ENCODE measurements around the gene RNLS. TPM values are rescaled to one million over a fixed set of nuclear protein-coding genes. Genes with fewer than 3 reads are reported as not detected.

RNLS gene
- total RNA-seq, 1 donor from 2014 or later, result 6.0 TPM

- H3K4me1 Mint-ChIP-seq (ENCODE audit: unreplicated experiment), result peaks cover 9% of the 10 kb centered on the region
These were observed 45.1 kb downstream of the RNLS start for GRCh38 chr10:88538048-88538447.

GRCh38 chr10:88537322-88537721, 45.8 kb downstream of the RNLS start:
- H3K36me3 Mint-ChIP-seq (ENCODE audit: low read depth, unreplicated experiment), result no peaks in the 10 kb centered on the region
- H3K4me3 Mint-ChIP-seq (ENCODE audit: unreplicated experiment), result no peak overlapping the region
- DNase-seq (ENCODE audit: low spot score), result no peak
- no peak overlapping the region for H3K27ac Mint-ChIP-seq (ENCODE audit: unreplicated experiment)
- TF ChIP-seq CTCF (IDR thresholded peaks at IDR 0.05; ENCODE audit: unreplicated experiment), result no peak
- H3K9me3 Mint-ChIP-seq (ENCODE audit: unreplicated experiment), result no peaks in the 10 kb centered on the region
- no peaks in the 10 kb centered on the region for H3K27me3 Mint-ChIP-seq (ENCODE audit: unreplicated experiment)
- peaks cover 7% of the 10 kb centered on the region for H3K4me1 Mint-ChIP-seq (ENCODE audit: unreplicated experiment)

More at GRCh38 chr10:88538048-88538447, 45.1 kb downstream of the RNLS start:
- no peaks in the 10 kb centered on the region for H3K36me3 Mint-ChIP-seq (ENCODE audit: low read depth, unreplicated experiment)
- H3K4me3 Mint-ChIP-seq (ENCODE audit: unreplicated experiment), result no peak overlapping the region
- no peak for DNase-seq (ENCODE audit: low spot score)
- no peak overlapping the region for H3K27ac Mint-ChIP-seq (ENCODE audit: unreplicated experiment)
- H3K9me3 Mint-ChIP-seq (ENCODE audit: unreplicated experiment), result no peaks in the 10 kb centered on the region
- TF ChIP-seq CTCF (IDR thresholded peaks at IDR 0.05; ENCODE audit: unreplicated experiment), result no peak
- H3K27me3 Mint-ChIP-seq (ENCODE audit: unreplicated experiment), result peaks cover 1% of the 10 kb centered on the region

- peaks cover 4% of the 10 kb centered on the region for H3K4me1 Mint-ChIP-seq (ENCODE audit: unreplicated experiment)
- DNase-seq (ENCODE audit: low spot score), result no peak
- H3K36me3 Mint-ChIP-seq (ENCODE audit: low read depth, unreplicated experiment), result no peaks in the 10 kb centered on the region
These were observed 46.7 kb downstream of the RNLS start for GRCh38 chr10:88536437-88536836.

GRCh38 chr10:88534072-88534665, 48.9 kb downstream of the RNLS start:
- H3K4me3 Mint-ChIP-seq (ENCODE audit: unreplicated experiment), result no peak overlapping the region
- H3K36me3 Mint-ChIP-seq (ENCODE audit: low read depth, unreplicated experiment), result no peaks in the 10 kb centered on the region
- no peaks in the 10 kb centered on the region for H3K9me3 Mint-ChIP-seq (ENCODE audit: unreplicated experiment)
- H3K27me3 Mint-ChIP-seq (ENCODE audit: unreplicated experiment), result no peaks in the 10 kb centered on the region
- no peak overlapping the region for H3K27ac Mint-ChIP-seq (ENCODE audit: unreplicated experiment)
- no peak for DNase-seq (ENCODE audit: low spot score)
- TF ChIP-seq CTCF (IDR thresholded peaks at IDR 0.05; ENCODE audit: unreplicated experiment), result no peak
- H3K4me1 Mint-ChIP-seq (ENCODE audit: unreplicated experiment), result peaks cover 16% of the 10 kb centered on the region

More at GRCh38 chr10:88536437-88536836, 46.7 kb downstream of the RNLS start:
- H3K27me3 Mint-ChIP-seq (ENCODE audit: unreplicated experiment), result no peaks in the 10 kb centered on the region
- no peak overlapping the region for H3K4me3 Mint-ChIP-seq (ENCODE audit: unreplicated experiment)
- no peaks in the 10 kb centered on the region for H3K9me3 Mint-ChIP-seq (ENCODE audit: unreplicated experiment)
- no peak overlapping the region for H3K27ac Mint-ChIP-seq (ENCODE audit: unreplicated experiment)
- no peak for TF ChIP-seq CTCF (IDR thresholded peaks at IDR 0.05; ENCODE audit: unreplicated experiment)

GRCh38 chr10:88531392-88532052, 51.6 kb downstream of the RNLS start:
- peaks cover 32% of the 10 kb centered on the region for H3K4me1 Mint-ChIP-seq (ENCODE audit: unreplicated experiment)
- no peaks in the 10 kb centered on the region for H3K27me3 Mint-ChIP-seq (ENCODE audit: unreplicated experiment)
- TF ChIP-seq CTCF (IDR thresholded peaks at IDR 0.05; ENCODE audit: unreplicated experiment), result no peak
- H3K27ac Mint-ChIP-seq (ENCODE audit: unreplicated experiment), result no peak overlapping the region
- H3K4me3 Mint-ChIP-seq (ENCODE audit: unreplicated experiment), result no peak overlapping the region
- H3K36me3 Mint-ChIP-seq (ENCODE audit: low read depth, unreplicated experiment), result no peaks in the 10 kb centered on the region
- no peaks in the 10 kb centered on the region for H3K9me3 Mint-ChIP-seq (ENCODE audit: unreplicated experiment)
- no peak for DNase-seq (ENCODE audit: low spot score)

Data from endothelial cell (in vitro differentiated cells).